AML-193 (cell line): ENCODE measurements around the gene TSTD2.
"Not testable (repeated sequence)": the region's sequence is repeated elsewhere in the genome, so short reads cannot be mapped to it uniquely, and the experiment has no call there.

ENCODE experiments used
- DNase-seq, 2 experiments: peaks; one replicate each; lab custom pipeline; 2025; lab: John Stamatoyannopoulos, UW

TSTD2 gene

DNA sequence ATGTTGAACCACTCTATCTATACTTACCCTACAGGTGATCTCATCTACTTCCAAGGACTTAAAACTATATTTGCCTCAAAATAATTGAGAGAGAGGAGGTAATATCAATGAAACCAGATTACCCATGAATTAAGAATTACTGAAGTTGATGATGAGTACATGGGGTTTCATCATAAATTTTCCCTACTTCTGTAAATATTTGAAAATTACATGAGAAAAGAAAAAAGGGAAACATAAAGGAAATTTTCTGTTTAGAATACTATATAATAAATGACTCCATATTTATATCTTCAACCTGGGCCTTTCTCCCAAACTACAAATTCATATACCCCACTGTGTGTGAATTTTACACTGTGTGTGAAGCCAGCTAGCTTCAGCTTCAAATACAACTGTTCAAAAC lies 2.6 kb downstream of the TSTD2 start:
- no peak for DNase-seq

DNA sequence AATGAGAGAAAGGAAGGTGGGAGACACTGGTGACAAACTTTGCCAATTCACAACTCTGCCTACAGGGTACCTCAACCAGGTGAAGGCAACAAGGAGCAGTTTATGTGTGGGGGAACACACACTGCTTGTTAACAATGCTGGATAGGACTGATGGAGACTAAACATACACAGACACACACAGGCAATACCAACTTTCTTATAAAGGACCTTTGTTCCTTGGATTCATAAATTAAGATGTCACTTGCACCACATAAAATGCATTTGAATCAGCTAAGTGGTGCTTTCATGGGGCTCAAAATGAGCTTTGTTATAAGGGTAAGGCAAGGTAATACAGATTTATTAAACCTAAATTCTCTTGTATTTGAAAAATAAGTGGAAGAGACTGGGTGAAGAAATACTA lies 4.0 kb downstream of the TSTD2 start:
- no peak for DNase-seq

DNA sequence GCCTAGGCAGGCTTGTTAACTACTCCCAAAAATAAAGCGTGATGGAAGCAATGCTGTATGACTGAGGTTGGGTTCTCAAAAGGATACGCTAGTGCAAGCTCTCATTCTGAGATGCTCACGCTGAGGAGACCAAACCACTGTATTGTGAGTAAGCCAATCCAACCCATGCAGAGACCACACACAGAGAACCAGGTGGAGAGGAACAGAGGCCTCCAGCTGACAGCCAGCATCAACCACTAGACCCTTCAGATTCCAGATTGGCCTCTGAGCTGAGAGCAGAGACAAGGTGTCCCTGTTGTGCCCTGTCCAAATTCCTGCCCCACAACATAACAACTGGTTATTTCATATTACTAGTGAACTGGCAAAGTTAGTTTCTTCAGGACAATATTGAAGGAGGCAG lies 4.5 kb downstream of the TSTD2 start:
- DNase-seq, result no peak

DNA sequence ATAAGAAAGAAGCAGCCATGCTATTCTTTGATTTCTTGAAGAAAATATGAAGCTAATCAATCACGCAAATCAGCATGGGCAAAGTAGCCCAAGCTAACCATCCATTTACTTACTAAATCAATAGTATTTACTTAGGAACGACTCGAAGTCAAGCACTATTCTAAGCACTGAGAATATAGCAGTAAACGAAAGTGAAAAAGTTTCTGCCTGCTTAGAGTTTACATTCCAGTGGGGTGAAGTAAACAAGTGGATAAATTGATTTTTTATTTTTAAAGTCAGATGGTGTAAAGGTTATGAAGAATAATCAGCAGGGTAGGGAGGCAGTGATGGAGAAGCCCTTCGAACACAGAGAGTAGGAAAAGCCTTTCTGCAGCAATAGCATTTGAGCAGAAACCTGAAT lies 5.5 kb downstream of the TSTD2 start:
- DNase-seq, result no peak

DNA sequence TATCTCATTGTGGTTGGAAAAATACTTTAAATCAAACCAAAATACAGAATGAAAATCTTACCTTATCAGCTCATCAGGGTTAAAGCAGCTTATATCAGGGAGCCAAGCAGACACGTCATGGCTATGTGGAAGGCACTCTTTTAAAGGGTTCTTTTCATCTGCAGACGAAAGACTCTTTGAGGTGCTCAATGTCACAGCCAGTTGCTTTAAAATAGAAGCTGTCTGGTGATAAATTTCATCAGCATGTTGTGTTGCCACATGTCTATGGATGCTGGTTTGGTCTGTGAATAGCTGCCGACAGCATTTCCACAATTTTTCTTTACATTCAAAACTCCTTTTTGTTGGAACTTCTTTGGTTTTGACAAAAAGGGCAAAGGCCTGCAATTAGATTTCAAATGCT lies 7.5 kb downstream of the TSTD2 start:
- no peak for DNase-seq

DNA sequence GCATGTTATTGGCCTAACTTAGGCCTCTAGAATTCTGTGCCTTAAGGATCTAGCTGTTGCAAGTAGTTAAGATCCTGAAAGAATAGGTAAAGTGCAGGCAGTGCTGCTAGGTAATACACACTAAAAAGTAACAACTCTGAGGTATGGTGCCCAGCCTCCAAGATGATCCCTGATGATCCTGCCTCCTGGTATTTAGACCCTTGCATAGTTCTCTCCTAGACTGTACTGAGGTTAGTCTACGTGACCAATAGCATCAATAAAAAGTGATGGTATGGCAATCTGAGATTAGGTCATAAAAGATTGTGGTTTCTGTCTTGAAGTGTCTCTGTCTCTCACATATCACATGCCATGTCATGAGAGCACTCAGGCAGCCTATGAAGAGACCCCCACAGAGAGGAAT lies 9.2 kb downstream of the TSTD2 start:
- DNase-seq, result no peak

DNA sequence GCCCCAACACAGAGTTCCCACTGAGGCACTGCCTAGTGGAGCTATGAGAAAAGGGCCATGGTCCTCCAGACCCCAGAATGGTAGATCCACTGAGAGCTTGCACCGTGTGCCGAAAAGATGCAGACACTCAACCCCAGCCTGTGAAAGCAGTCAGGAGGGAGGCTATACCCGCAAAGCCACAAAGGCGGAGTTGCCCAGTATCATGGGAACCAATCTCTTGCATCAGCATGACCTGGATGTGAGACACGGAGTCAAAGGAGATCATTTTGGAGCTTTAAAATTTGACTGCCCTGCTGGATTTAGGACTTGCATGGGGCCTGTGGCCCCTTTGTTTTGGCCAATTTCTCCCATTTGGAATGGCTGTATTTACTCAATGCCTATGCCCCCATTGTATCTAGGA lies 10.7 kb downstream of the TSTD2 start:
- not testable (repeated sequence) for DNase-seq

DNA sequence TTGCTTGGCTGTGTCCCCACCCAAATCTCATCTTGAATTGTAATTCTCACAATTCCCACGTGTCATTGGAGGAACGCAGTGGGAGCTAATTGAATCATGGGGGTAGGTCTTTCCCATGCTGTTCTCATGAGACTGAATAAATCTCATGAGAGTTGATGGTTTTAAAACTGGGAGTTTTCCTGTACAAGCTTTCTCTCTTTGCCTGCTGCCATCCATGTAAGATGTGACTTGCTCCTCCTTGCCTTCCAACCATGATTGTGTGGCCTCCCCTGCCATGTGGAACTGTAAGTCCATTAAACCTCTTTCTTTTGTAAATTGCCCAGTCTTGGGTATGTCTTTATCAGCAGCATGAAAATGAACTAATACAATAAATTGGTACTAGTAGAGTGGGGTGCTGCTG lies 13.1 kb downstream of the TSTD2 start:
- DNase-seq, result not testable (repeated sequence)

DNA sequence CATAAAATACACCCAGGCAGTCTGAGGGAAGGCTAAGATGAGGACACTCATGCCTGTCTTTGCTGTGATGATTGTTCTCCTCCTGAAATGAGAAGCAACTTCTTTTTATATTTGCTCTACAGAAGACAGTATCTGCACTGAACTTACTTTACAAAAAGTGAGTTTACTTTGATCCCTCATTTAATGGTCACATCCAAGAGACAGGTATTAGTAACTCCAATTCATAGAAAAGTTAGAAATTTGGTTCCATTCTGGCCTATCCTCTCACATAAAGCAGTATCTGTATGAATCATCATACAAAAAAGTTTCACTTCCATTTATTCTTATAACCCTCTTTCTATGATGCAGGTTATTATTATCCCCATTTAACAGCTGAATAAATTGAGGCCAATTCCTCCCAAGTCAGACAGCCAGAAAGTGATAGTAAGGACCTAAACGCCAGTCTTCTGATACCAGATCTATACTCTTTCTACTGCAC lies 15.2 kb downstream of the TSTD2 start:
- DNase-seq, result no peak

DNA sequence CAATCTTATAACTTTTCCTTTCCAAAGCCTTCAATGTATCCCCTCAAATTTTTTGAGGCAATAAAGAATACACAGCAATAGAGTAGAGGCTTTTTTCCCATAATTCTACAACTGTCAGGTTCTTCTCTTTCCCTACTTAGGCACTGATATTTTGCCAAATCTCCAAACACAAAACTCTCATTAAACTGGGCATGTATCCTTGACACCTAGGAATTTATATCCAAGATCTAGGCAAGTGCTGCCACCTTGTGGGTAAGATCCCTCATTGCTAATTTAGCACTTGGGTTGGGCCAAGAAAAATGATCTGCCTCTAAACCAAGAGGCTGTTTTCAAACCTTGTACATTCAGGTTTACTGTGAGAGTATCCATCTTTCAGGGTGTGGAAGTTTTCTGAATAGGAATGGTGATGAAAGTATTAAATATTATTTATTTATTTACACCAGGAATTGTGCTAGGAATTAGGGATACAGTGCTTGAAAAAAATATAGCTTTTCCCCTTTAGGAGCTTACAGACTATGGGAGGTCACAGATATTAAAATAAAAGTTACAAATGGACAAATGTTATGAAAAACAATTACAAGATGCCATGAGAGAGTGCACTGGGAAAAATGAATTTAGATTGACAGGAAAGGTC lies 17.6 kb downstream of the TSTD2 start:
- peak; percentile 47 to 55 for DNase-seq

DNA sequence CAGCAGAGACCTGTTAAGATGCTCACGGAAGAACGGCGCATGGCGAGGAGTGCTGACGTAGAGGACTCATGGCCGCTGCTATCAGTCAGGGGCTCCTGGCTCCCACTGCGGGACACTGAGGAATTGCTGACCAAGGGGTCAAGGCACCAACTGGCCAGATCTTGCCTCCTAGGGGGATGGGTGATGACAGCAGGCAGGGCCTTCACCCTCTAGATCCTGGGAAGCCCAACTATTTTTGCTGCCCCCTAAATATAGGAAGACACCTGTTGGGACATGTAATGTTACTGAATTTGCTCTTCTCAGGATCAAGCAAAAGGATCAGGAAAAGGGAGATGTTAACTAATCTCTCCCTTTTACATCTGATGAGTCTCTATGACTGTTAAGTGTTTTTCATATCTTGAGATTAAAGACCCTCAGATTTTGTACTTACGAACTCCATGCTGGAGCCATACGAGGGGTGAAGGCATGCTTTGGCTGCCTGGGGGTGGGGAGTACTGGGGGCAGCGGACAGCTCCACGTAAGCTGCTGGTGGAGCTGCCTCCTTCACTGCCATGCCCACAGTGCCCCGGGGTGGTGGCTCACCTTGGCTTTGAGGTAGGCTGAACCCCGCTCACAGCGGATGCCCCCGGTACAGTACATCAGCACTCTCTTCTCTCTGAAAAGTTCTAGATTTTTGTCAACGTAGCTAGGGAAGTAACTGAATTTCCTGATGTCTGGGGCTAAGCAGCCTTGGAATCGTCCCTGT lies 28.1 kb downstream of the TSTD2 start:
- no peak for DNase-seq

DNA sequence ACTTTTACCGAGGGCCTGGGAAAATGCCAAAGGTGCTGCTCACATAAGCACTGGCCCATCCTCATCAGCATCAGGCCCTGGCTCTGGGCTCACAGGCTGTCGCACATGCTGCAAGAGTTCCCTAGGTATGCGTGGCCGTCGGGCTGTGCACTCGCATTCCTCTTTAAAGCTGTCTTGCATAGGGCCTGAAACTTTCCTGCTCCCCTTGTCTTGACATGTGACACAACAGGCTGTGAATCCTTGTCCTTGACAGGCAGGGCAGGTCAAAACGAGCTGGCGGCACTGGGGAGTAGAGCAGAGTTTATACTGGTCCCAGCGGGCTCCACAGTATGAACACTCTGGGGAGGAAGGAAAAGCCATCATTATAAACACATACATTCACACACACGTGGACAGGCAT lies 30.7 kb downstream of the TSTD2 start:
- DNase-seq, result no peak

DNA sequence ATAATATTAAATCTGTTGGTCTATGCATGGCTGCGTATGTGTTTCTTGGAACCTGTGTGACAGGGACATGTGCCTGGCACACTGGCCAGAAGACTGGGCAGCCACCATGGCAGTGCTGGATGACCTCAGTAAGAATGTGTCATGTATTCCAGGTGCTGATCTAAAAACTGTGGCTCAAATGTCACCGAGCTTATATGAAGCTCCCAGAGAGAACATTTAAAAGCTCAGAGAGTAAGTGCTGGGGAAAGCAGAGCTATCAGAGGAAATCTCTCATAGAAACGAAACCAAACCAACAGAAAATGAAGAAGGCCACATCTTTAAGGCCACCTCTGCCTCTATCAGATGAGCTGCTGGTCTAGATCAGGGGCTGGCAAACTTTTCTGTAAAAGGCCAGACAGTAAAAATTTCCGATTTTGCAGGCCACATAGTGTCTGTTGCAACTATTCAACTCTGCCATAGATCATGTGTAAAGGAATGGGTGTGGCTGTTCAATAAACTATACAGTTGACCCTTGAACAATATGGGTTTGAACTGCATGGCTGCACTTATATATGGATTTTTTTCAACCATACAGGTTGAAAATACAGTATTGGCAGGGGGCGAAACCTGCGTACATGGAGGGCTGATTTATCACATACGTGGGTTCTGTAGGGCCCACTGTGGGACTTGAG lies 31.8 kb downstream of the TSTD2 start:
- DNase-seq, result no peak

DNA sequence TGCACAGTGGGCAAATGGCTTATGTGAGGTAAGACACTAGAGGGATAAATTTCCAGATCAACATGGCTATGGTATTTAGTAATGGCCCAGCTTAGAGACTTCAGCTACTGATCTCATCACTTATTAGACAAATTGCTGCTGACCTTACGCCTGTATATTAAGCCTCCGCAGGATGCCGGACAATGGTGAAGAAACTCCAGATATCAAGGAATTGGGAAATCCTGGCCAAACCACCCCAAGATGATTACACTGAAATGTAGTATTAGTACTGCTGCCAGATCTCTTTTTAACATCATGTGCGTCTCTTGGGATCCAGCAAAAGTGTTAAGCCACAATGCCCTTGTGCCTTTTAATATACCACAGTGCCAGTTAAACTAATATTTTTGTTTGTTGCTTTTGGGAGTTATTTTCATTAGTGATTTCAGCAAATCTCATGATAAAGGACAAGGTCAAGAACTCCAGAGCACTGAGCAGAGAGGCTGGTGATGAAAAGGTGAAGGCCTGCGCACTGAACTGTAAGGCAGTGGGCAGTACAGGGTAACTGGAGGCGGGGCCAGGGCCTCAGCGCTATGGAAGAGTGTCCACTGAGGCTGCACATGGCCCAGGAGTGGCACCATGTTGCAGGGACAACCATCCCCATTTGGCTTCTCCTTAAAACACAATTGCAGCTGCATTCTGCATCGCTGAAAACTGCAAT lies 32.5 kb downstream of the TSTD2 start:
- no peak for DNase-seq

DNA sequence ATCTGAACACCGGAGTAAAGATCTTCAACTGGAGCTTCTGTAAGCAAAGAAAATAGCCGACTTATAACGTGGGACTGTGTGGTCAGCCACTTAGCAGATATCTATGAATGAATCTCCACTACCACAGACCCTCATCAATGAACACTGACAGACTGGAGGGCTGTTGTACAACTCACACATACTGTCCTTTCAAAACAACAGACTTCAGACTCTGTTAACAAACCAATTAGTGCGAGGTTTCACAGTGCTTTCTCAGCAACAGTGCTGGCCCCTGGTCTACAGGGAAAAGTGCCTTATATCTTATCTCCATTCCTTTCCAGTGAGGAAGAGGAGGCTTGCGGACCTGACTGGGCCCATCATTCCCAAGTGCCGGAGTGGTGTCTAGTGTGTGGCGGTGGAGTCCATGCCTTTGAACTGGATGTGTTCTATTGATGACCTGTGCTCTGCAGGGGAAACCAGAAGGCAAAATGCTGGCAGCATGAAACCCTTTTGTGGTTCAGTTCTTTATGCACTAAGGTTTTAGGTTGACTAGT lies 33.8 kb downstream of the TSTD2 start:
- DNase-seq, result no peak

DNA sequence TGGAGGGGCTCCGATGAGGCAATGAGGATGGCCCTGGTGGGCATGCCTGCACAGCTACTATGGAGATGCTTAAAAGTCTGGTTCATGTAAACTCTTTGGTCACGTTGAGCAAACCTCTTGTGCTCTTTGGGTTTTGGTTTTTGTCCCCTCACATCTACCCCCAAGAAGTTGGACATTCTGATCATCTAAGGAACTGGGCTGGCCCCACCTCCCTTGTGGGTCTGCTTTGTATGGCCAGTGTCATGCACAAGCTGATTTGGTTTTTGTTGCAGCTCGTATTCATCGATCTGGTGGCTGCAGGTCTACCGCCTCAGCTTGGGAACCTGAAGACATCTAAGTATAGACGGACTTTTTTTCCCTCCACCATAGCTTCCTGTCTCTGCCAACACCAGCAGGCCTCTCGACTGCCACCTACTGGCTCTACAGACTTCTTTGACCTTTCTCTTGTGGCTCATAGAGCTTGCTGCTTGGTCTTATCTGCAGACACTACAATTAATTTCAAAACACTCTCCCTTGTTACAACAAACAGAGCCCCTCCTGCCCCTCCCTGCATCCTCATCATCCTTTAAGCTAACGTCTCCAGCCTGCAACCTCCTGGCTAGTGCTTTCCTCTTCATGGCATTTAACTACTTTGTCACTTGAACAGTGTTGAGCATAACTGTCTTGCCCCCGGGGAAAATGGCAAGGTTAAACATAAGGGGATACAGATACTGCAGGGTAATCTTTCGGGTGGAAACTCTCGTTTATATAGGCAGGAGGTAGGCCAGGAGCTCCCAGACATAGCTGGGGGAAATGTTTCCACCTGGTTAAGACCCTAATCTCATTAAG lies 34.5 kb downstream of the TSTD2 start:
- DNase-seq, result peak; percentile 81 to 83

DNA sequence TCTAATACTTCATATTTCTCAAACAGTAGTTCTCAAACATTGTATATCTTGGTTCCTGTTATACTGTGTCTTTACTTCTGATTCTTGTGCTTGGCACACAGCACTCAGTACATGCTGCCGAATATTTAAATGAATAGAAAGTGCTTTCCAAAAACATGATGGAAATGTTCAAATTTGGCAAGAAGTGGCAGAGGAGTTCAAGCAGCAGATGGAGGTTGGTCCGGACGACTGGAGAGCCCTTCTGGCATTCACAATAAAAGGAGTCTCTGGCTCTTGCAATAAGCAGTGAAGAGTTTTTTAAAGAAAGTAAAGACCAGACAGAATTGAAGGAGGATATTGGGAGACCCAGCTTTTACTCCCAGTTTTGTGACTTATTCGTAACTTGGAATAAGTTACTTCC lies 36.3 kb downstream of the TSTD2 start:
- DNase-seq, result no peak

DNA sequence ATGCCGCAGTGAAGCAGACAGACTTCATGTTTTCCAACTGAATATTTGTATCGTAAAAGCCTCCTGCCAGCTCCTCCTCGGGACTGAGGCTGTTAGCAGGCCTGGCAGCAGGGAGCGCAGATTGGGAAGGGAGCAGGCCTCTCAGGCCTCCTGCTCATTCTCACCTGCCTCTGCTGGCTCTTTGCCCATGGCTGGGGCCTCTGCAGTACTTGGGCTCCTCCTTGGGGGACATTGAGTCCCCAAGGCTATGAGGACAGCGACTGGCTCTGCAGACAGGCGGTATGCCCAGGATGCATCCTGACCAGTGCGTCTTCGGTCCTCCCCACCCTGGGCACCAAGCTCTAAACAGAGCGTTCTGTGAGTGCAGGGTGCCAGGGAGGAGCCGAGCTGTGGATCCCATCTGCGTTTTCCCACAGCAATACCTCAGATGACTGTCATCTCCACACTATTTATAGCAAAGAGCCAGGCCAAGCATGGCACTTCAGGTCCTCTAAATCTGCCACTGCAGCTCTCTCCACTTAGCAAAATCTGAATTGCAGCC lies 38.7 kb downstream of the TSTD2 start:
- no peak for DNase-seq

DNA sequence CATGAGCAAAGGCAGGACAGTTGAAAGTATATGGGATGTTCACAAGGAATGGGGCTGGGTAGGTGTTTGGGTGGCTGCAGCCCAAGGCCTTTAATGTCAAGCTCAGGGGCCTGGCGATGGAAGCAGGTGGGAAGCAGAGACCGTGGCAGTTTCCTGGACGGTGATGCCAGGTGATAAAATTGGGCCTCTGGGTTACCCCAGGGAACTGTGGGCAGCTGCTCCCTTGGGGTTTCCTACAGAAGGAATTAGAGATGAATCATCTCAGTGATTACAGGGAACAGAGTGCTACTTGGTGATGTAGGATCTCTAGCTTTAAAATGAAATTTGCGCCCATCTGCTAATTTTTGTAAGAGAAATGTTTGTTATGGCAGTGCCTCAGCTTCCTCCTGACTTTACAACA lies 39.2 kb downstream of the TSTD2 start:
- no peak for DNase-seq

DNA sequence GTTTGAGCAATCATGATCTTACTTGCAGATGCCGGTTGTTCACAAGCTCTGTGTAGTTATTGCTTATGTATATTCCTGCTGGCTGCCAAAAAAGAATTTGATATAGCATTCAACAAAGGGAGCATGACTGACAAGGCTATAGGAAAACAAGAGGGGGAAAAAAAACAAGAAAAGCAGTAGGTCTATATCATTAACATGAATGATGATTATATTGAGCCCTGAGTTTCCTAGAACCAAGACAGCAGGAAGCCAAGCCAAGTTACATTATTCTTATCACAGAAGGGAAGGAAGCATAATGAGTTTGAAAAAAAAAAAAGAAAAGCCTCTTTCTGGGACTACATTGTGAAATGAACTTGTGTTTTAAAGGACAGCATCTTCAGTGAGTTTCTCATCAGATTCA lies 41.0 kb downstream of the TSTD2 start:
- DNase-seq, result no peak

DNA sequence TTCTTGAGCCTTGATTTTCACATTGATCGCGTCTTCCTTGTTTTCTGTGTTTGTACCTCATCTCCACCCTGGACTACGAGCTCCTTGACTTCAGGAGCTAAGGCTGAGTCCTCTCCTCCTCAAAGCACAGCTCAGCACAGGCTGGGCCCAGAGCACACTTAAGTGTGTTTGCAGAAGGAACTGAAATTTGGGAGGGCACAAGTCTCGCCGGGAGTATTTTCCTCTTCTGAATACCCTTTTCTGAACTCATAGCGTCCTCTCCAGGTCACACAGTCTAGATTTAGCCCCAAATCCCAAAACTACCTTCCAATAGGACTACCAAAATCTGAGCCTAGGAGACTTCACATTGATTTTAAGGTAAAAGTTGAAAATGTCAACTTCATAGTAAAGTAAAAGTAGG lies 41.6 kb downstream of the TSTD2 start:
- no peak for DNase-seq
